GM19372 (cell line): ENCODE data around the gene NEK10.
"Not testable (repeated sequence)": the region's sequence is repeated elsewhere in the genome, so short reads cannot be mapped to it uniquely, and the experiment has no call there.

Experiments used
- ATAC-seq: cut with Tn5 transposase; IDR thresholded peaks from one replicate; pipeline ENCODE4 v1.9.1; 2021; ENCODE audit warnings: mild to moderate bottlenecking, low read depth, moderate library complexity; ENCODE audit not compliant: unreplicated experiment

The NEK10 gene, protein sequence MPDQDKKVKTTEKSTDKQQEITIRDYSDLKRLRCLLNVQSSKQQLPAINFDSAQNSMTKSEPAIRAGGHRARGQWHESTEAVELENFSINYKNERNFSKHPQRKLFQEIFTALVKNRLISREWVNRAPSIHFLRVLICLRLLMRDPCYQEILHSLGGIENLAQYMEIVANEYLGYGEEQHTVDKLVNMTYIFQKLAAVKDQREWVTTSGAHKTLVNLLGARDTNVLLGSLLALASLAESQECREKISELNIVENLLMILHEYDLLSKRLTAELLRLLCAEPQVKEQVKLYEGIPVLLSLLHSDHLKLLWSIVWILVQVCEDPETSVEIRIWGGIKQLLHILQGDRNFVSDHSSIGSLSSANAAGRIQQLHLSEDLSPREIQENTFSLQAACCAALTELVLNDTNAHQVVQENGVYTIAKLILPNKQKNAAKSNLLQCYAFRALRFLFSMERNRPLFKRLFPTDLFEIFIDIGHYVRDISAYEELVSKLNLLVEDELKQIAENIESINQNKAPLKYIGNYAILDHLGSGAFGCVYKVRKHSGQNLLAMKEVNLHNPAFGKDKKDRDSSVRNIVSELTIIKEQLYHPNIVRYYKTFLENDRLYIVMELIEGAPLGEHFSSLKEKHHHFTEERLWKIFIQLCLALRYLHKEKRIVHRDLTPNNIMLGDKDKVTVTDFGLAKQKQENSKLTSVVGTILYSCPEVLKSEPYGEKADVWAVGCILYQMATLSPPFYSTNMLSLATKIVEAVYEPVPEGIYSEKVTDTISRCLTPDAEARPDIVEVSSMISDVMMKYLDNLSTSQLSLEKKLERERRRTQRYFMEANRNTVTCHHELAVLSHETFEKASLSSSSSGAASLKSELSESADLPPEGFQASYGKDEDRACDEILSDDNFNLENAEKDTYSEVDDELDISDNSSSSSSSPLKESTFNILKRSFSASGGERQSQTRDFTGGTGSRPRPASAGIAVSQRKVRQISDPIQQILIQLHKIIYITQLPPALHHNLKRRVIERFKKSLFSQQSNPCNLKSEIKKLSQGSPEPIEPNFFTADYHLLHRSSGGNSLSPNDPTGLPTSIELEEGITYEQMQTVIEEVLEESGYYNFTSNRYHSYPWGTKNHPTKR

DNA sequence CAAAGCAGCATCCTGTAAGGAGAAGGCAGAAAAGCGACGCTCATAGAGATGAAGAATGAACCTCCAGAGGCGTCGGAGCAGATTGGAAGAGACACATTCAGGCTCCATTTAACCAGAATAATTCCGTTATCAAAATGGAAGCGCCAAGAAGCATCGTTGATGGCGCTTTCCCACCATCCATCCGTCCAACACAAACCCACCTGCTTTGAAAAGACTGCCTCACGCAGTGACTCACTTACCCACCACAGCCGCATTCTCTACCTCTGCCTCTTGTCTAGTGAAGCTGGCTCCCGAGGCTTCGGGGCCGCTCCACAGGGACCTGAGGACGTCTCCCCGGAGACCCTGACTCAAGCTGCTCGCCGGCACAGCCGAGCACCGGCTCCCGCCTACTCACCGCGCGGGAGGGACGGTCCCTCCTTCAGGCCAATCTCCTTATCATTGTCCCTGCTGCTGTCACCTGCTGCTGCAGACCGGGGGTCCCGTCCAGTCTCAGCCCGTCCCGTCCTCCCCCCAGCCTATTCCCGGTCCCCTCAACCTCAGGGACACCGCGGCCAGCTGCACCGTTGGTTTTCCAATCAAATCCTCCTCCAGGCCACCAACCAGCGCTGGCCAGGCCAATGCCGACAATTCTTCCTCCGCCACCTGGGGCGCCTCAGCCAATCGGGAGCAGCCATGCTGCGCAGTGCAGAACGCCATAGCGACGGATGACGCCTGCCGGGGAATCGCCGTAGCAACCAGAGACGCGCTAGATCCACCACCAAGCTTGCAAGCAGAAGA lies at the start of gene NEK10:
TSS of gene NEK10 (minus strand) at position 553 of the 777 bp plus-strand sequence. CDS start 16,501 bp downstream, outside the sequence.
- ATAC-seq = peak; percentile 100

DNA sequence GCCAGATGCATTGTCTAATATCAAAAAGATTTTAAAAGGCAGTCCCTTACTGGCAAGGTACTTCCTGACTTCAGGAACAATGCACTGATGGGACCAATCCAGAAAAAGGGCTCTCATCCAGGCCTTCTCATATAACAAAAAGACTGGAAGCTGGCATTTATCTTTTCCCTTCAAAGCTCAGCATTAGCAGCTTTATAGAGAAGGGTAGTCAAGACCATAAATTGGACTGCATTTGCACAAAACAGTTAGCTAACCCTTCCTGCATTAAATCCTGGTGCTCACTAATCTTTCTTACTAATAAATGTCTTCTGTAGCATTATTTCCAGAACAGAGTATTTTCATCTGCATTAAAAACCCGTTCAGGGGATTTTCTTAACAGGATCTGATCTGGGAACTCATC lies 46.0 kb upstream of the NEK10 start:
- no peak for ATAC-seq

DNA sequence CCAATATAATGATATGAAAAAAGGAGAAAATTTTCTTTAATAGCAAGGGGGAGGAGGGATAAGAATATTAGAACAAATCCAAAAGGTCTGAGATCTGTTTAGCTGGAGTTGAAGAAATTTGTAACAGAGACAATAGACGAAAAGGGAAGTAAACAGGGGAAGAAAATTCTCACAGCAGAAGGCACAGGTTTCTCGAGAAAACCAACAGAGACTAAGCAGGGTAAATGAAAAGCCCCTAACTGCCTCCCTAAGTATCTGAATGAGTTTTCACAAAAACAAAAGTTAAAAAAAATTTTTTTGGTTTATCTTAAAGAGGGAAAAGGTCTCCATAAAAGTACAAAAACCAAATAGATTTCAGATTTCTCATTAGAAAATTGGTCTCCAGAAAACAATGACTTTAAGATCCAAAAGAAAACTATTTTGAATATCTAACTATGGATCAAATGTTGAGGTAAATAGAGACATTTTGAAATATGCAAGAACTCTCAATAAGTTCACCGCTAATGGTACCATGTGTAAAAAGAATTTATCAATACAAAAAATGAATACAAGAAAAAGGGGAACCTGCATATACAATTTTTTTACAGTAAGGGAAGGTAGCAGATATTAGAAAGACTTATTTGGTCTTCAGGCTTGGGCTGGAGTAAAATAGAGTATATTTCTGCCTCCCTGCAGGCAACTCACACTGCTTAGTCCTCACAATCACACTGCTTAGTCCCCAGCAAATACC lies 23.9 kb upstream of the NEK10 start:
- peak; percentile 78 for ATAC-seq

DNA sequence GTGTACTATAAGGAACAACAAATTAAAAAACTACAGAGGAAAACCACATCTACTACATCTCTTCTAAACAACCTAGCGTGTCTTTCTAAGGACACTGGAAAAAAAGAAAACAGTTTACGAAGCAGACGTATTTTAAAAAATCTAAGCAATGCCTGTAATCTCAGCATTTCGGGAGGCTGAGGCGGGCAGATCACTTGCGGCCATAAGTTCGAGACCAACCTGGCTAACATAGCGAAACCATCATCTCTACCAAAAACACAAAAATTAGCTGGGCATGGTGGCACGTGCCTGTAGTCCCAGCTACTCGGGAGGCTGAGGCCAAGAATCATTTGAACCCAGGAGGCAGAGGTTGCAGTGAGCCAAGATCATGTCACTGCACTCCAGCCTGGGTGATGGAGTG lies 23.2 kb upstream of the NEK10 start:
- ATAC-seq = not testable (repeated sequence)

DNA sequence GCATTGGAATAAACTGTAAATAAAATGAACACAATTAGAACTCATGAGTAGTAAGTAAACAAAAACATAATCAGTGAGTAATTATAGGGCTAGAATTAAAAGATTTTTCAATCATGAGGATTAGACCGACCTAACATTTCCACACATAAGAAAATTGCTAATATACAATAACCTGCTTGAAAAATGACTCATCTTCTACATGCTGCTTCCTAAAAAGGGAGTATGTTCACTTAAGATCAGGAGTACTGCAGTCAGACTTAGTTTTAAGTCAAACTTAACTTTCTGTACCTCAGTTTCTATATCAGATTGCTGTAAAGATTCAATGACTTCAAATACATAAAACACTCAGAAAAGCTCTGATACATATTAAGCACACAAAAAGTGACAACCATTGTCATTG lies 22.6 kb upstream of the NEK10 start:
- no peak for ATAC-seq

DNA sequence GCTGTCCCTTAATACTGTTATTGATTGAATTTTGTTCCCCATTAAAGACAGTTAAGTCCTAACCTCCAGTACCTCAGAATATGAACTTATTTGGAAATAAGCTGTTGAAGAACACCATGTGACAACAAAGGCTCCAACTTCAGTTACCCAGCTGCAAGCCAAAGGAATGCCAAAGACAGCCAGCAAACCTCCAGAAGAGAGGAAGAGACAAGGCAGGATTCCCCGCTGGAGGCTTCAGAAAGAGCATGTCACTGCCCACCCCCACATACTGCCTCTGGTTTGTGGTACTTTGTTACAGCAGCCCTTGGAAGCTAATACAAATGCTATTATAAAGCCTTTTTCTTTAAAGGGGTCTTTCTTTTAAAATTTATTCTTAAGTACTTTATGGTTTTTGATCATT lies 18.4 kb upstream of the NEK10 start:
- ATAC-seq = no peak

DNA sequence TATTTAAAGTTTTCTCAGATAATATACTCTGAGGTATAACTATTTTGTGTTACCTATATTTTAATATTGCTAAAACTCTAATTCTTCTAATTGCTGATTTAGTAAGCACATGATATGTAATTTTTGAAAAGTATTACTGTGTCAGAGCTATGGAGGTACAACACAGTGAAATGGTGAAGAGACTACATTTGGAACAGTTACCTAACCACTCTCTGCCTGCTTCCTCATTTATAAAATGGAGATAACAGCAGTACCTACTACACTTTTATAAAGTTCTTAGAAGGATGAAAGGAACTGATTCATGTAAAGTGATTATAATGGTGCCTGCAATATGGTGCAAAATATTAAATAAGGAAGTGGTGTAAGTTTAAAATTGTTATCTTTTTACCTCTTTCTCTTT lies 16.3 kb upstream of the NEK10 start:
- peak; percentile 63 for ATAC-seq

DNA sequence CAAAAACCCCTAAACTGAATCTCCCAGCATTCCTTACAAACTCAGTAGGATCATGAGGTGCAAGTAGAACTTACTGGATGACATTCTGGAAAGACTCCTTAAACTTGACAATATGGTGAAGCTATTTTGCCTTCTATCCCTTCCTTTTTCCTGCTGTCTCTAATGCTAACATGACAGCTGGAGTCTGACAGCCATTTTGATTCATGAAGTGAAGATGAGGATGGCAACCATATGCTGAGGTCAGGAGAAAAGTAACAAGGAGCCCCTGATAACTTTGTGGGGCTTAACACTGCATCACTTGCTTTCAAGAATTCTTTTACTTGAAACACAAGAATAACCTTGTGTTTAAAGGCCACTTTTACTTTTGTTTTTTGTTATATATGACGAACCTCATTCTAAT lies 15.0 kb upstream of the NEK10 start:
- ATAC-seq = no peak

DNA sequence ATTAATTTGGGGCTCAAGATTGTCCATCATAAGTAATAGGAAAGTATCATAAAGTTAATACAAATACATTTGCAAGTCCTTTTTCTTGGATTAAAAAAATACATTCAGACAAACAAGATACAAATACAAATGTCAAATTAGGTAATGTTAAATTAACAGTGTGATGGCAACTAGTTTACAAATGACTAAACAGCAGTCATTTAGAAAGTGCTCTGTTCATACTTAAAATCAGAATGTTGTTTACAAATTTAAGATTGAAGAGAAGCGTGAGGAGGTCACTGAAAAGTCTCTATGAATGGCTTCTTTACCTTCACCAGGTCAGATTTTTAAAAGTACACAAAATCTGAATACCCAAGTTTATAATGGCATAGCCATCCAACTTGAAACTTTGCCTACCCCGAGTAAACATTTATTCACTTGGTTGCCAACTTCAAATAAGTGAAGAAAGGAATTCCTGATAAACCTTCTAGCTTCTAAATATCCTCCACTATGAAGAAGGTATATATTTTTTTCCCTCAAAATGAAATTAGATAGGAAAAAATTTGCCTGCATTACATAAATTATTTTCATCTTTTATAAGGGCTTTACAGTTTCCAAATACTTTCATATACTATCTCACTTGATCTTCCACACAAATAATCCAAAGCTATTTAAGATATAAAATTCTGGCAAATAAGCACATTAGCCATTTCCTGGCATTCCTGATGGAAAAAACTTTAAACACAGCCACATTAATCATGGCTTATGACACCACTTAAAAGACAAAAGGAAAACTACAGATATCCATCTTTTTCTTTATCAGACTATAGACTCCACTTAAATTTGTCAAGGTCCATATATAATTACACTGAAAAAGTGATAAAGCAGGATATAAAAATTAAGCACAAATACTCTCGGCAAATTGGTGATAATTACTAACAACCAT lies 11.5 kb upstream of the NEK10 start:
- ATAC-seq = no peak

DNA sequence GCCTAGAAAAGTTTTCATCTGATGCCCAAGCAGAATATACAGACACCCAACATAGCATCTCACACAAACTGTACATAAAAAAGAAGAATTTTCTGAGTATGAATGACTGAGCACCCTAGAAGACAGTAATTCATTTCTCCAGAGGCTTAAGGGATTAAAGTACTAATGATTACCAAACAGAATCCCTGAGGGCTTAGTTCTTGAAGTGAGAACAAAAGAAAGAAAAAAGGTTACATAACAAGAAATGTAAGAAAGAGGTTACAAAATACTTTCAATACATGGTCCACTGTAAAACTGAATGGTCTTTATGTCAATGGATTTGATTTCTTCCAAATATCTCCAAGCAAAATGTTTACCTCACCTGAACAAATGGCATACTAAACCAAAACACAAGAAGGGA lies 9.1 kb upstream of the NEK10 start:
- ATAC-seq = no peak

DNA sequence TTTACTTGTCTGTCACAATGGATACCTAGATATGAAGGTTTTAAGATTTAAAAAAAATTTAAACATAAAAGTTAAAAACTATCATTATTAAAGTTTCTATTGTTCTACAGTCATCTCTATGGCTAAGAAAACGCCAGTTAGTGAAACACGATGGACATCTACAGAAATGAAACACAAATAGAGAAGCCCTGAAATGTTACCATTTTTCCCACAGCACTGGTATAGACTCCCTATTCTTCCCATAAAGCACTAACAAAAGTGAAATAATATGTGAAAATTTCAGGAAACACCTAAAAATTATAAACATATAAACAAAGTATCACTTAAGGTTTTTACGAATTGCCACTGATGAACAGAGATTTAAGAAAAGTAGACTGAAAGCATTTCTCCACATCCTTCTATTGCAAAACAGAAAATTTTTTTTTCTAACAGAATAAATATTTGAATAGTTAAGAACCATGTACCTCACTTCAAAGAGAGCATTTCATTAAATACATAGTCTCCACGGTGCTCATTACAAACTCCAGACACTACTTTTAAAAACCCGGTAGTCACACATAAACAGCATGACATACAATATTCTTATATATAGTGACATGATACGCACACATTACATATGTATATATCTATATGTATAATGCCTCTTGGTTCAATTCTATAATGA lies 7.1 kb upstream of the NEK10 start:
- ATAC-seq = no peak

DNA sequence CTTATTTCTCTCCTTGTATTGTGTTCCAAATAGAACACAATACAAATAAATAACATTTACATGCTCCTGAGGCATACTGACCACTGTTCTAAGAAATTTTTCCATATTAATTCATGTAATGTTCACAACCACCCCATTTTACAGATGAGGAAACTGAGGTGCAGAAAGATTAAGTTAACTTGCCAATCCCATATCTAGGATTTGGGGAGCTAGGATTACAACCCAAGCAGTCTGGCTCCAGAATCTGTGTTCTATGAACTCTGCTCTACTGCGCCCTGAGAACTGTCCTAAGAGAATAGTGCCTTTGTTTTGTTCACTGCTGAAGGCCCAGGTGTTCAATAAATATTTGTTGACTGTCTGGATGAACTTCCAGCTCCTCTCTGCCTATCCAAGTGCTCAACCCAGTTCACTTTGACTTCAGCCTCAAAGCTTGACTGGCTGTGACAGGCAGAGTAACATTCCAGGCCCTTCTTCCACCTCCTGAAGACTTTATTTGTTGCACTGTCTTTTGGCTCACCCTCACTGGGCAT lies 3.1 kb downstream of the NEK10 start:
- ATAC-seq = no peak

DNA sequence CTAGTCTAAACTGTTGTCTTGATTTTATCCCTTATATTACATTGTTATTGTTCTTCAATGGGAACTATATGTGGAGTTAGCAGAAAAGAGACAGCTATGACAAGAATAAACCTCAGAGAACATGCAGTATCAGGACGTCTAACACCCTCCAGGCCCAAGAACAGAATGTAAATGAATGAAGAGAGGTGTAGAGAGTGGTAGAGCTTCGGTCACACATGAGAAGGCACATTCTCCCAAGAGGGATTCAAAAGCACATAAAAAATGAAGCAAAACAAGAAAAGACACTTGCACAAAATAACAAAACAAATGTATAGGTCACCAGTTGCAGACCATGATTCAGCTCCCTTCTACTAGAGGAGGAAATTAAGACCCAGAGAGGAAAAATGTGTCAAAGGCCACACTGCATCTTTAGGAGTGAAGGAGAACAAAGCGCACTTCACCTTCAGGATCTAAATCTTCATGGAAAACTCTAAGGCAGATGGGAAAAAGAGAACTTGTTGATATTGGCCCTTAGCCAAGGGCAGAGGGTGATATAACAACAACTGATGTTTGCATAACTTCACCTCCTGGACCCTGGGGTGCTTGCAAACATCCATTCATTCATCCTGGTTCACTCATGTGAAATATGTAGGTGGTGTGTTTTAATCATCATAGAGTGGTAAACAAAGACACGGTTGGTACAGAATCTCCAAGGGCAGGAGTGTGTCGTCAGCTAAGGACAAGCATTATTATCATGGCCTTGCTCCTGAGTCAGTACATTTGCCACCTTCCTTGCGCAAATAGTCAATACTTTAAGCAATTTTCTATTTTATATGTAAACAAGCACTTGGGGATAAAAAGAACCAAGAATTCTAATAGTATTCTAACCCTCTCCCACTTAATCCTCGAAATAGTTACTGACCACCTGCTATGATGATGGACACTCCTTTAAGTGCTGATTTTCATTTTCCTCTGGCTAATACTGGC lies 8.8 kb downstream of the NEK10 start:
- ATAC-seq = peak; percentile 42

DNA sequence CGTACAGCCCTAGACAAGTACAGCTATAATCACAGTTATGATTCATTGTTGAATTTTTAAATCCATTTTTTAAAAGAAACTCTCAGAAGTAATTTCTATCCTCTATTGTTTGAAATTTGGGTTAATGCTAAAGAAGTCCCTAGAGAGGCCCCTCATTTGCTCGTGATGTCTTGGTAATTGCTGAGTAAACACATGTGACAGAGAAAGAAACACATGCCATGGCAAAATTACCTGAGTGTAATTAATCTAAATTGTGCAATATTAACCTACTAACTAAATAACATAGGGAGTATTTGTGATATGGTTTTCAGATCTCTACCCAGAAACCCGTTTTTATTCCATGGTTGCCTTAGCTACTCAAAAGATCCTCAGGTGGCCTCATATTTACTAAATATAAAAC lies 10.8 kb downstream of the NEK10 start:
- ATAC-seq = no peak

DNA sequence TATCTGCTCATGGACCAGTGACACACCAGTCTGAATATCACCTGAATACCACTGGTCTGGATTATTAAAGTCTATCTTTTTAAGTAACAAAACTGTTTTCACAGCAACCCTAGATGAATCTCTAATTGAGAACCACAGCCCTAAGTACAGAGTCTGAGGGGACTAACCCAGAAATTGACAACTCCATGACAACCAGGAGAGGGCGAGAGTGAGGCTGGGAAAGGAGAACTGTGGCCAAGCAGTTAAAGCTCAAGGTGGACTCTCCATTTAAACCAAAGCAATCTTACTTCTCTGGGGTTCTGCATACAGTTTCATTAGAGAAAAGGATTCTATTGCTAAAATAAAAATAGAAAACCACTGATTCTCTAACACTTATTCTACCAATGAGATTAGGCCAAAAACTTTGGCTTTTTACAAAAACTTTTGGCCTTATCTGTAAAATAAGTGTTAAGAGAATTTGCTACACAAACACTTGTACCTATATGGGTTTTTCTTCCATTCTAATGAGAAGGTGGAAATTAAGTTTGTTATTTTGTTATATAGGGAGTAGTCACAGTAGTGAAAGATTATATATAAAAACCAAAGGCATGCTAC lies 11.4 kb downstream of the NEK10 start:
- ATAC-seq = peak; percentile 89

DNA sequence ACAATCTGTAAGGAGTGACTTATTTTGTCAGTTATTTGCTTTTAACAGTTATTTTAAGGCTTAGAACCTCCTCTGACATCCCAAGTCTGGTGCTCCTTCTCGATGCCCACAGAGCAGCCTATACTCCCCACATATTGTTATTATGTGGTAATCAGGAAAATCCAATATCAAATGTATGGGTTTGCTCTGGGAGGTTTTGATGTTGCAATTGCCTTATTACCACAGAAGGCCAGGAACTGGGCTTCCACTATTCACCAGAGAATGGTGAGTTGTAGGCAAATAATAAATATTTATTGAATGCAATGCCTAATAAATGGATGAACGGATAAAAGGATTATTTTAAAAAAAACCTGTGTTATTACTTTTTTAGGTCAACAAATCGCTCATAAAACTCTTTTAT lies 12.2 kb downstream of the NEK10 start:
- ATAC-seq = no peak
